ENCODE results near the gene NXT1.
A peak's percentile ranks its signal among the peaks of the same experiment; 100 is the strongest.

NXT1 gene

DNA sequence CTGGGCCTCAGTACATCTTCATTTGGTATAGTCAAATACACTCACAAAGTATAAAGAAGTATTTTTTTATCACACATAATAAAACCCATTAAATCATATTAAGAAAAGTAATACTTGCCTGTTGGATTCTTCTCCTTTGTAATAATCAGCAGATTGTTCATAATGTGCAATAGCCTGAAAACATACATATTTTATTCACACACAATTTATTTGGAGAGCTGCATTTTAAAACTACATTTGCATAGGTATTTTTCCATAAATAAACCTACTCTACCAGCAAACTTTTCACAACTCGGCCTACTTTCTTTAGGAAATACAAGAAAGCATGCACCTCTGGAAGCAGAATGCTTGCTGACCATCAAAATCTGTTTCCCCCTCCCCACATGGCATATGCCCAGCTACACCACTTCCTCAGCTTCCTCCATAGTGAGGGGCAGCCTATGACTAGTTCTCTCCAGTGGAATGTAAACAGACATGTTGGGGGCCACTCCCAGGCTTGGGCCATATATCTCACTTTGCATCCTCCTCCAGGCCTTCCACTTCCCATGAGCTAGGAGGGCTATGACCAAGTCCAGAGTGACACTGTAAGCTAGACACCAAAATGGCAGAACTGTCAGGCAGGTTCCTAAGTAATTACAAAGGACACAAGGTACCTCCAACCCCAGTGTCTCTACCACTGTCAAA, 39.6 kb downstream of the NXT1 start:
- Histone ChIP-seq H3K4me1 (ENCODE audit: control insufficient read depth, insufficient read depth, low read length, poor library complexity, severe bottlenecking) (no peaks in the 10 kb centered on the region), H3K4me3 (ENCODE audit: extremely low read depth, insufficient read depth, low read length, poor library complexity, severe bottlenecking) (no peak overlapping the region), H3K36me3 (ENCODE audit: control insufficient read depth, insufficient read depth, low read length) (peaks cover 46% of the 10 kb centered on the region), H3K9me3 (ENCODE audit: control insufficient read depth, low read length) (no peaks in the 10 kb centered on the region), H3K27ac (ENCODE audit: low read depth, low read length, severe bottlenecking) (no peak overlapping the region)
- WGBS, 2 experiments (ENCODE audit: insufficient coverage in 2 of 2) = 100% methylated on average over 1 of the region's 1 CpG; no CpG with 5 or more reads in 1 of the 2 experiments

DNA sequence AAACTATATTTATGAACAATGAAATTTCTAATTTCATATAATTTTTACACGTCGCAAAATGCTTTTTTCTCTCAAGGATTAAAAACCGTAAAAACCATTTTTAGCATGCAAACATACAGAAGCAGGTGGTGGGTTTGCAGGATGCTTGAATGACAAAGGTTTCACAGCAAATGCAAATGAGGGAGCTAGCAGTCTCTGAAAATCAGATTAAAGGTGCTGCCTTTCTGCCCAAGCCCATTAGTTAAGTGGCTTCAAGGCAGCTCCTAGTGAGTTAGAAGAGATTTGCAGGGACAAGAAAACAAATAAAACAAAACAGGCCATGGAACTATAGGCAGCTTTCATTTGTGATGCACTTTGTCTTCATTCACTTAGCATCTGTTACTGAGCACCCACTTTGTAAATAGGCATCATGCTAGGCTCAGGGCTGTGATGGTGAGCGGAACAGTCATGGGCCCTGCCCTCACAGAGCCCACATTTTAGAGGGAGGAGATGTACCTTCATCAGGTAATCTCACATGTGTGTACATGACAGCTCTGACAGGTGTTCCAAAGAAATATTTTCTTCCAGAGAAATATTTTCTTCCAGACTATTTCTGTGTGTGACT, 41.2 kb downstream of the NXT1 start:
- Histone ChIP-seq H3K9me3 (ENCODE audit: control insufficient read depth, low read length) (no peaks in the 10 kb centered on the region), H3K4me1 (ENCODE audit: control insufficient read depth, insufficient read depth, low read length, poor library complexity, severe bottlenecking) (no peaks in the 10 kb centered on the region), H3K27ac (ENCODE audit: low read depth, low read length, severe bottlenecking) (no peak overlapping the region), H3K36me3 (ENCODE audit: control insufficient read depth, insufficient read depth, low read length) (peaks cover 41% of the 10 kb centered on the region), H3K4me3 (ENCODE audit: extremely low read depth, insufficient read depth, low read length, poor library complexity, severe bottlenecking) (no peak overlapping the region)
- WGBS, 2 experiments (ENCODE audit: insufficient coverage in 2 of 2) = 100% methylated on average over 2 of the region's 4 CpGs; no CpG with 5 or more reads in 1 of the 2 experiments

DNA sequence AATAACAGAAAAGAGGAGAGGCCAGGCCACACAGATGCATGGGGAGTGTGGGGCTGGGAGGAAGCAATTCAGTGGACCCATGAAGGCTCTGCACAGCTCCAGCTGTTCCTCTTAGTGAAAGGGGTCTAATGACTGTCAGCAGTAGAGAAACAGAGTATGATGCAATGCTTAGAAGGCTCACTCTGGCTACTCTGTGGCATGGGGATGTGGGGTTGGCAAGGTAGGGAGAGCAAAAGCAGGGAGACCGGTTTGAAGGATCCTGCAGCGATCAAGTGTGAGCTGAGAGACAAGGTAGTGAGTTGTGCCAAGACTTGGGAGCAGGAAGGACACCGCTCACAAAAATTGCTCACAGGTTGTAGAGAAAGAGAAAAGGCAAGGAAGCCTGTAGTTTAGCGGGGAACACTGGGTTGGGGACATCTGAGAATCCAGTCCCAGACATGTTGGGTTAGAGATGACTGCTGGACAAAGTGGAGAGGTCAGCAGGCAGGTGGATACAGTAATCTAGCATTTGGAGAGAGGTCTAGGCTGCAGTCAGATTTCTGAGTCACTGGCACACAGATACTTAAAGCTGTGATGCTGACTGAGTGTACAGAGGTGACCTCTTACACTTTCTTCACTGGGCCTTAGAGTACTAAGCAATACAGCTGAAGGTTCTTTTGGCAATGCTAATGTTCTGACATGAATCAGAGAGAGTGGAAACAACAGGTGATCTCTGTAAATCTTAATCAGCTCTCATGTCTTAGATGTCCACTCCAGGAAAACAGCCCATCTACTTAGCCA, 43.6 kb downstream of the NXT1 start:
- no peaks in the 10 kb centered on the region for H3K9me3 ChIP-seq (ENCODE audit: control insufficient read depth, low read length)
- WGBS, 2 experiments (ENCODE audit: insufficient coverage in 2 of 2) = 96 to 100% methylated on average over 3 to 4 of the region's 4 CpGs
- H3K27ac ChIP-seq (ENCODE audit: low read depth, low read length, severe bottlenecking) = no peak overlapping the region
- peaks cover 3% of the 10 kb centered on the region for H3K4me1 ChIP-seq (ENCODE audit: control insufficient read depth, insufficient read depth, low read length, poor library complexity, severe bottlenecking)
- H3K36me3 ChIP-seq (ENCODE audit: control insufficient read depth, insufficient read depth, low read length) = peaks cover 33% of the 10 kb centered on the region
- H3K4me3 ChIP-seq (ENCODE audit: extremely low read depth, insufficient read depth, low read length, poor library complexity, severe bottlenecking) = no peak overlapping the region

DNA sequence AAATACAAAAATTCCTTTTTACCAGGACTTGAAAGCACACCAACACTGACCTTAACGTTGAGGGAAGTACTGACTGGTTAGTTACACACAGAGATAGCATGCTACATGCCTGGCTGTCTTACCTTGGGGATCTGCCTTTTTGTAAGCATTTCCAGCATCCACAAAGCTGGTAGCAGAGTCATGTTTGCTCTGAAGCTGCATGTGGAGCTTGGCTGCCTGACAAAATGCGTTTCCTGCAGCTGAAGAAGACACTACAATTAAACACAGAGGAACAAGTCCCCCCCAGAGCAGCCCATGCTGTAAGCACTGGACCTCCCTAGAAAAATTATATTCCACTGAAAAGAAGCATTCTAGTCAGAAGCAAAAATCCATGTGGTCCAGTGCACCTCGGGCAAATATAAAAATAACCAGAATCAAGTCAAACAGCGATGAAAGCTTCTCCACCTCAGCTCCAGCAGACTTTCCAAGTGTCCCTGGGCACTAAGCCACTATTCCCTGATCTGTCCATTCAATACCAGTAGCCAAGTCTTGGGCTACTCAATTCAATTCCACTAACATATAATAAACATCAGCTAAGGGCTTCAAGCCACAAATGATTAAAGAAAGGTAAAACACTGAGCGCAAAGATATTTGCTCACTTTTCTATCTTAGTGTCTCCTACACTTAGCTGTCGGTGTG, 46.5 kb downstream of the NXT1 start:
- Histone ChIP-seq H3K9me3 (ENCODE audit: control insufficient read depth, low read length) (no peaks in the 10 kb centered on the region), H3K4me3 (ENCODE audit: extremely low read depth, insufficient read depth, low read length, poor library complexity, severe bottlenecking) (no peak overlapping the region), H3K4me1 (ENCODE audit: control insufficient read depth, insufficient read depth, low read length, poor library complexity, severe bottlenecking) (peaks cover 3% of the 10 kb centered on the region), H3K27ac (ENCODE audit: low read depth, low read length, severe bottlenecking) (no peak overlapping the region), H3K36me3 (ENCODE audit: control insufficient read depth, insufficient read depth, low read length) (peaks cover 36% of the 10 kb centered on the region)
- WGBS, 2 experiments (ENCODE audit: insufficient coverage in 2 of 2) = 96 to 98% methylated on average over 4 of the region's 6 CpGs

DNA sequence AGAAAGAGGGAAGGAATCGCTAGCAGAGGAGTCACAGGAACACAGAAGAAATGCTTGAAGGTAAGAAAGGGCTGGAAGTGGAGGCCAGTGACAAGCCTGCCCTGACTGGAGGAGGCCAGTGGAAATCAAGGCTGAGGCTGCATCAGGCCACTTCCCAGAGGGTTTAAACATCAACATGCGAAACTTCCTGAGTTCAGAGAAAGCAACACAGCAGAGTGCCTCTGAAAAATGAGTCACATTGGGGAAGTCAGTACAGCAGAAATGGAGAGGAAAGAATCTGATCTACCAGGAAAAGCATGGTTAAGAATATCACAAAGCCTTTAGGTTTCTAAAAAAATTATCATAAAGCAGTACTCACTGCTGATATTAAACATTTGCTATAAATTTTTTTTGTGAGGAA, 47.4 kb downstream of the NXT1 start:
- Histone ChIP-seq H3K27ac (ENCODE audit: low read depth, low read length, severe bottlenecking) (peak overlapping the region; percentile 17), H3K36me3 (ENCODE audit: control insufficient read depth, insufficient read depth, low read length) (peaks cover 37% of the 10 kb centered on the region), H3K9me3 (ENCODE audit: control insufficient read depth, low read length) (no peaks in the 10 kb centered on the region), H3K4me1 (ENCODE audit: control insufficient read depth, insufficient read depth, low read length, poor library complexity, severe bottlenecking) (peaks cover 3% of the 10 kb centered on the region), H3K4me3 (ENCODE audit: extremely low read depth, insufficient read depth, low read length, poor library complexity, severe bottlenecking) (no peak overlapping the region)
- 88 to 95% methylated on average over 2 of the region's 2 CpGs for WGBS, 2 experiments (ENCODE audit: insufficient coverage in 2 of 2)

DNA sequence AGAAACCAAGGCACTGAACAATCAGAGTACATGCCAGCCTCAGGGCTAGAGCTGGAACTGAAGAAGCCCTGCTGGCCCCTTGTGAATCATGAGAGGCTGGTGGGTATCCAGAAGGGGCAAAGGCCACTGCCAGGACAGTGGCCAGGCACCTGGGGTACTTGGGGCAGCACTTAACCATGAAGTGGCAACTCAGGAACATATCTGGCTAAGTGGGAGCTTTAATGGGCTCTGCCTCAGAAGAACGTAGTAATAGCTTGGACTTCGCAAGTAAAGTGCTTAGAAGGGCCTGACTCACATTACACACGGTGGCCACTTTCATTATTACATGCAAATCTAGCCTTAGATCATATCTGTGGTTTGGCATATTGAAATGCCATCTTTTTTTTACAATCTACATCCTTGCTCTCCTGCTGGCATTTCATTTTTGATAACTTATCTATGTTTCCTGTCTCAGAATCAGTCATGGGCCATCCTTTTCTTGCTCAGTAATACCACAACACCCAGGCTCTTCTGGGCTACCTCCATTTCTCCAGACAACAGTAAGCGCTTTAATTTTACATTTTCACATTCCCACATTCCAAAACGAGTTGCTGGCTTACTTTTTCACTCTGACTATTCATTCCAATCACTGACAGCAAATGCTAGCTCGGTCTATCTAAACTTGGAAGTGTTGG, 49.1 kb downstream of the NXT1 start:
- H3K36me3 ChIP-seq (ENCODE audit: control insufficient read depth, insufficient read depth, low read length) = peaks cover 22% of the 10 kb centered on the region
- H3K27ac ChIP-seq (ENCODE audit: low read depth, low read length, severe bottlenecking) = no peak overlapping the region

DNA sequence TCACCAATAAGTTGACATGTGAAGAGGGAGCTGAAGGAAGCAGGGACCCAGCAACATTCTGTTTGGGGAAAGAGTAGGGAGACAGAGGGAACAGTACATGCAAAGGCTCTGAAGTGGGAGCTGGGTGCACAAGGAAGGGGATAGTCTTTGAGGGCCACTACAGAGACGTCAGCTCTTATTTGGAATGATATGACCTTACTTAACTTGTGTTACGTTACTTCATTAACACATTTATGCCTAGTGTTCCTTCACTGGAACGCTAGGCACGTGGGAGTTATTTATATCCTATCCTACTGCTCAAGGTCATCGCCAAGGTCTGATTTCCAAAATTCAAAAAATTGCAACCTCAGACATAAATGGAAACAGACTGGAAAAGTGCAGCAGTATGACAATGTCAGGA, 50.5 kb downstream of the NXT1 start:
- H3K4me3 ChIP-seq (ENCODE audit: extremely low read depth, insufficient read depth, low read length, poor library complexity, severe bottlenecking) = no peak overlapping the region
- H3K4me1 ChIP-seq (ENCODE audit: control insufficient read depth, insufficient read depth, low read length, poor library complexity, severe bottlenecking) = peaks cover 3% of the 10 kb centered on the region
- H3K27ac ChIP-seq (ENCODE audit: low read depth, low read length, severe bottlenecking) = no peak overlapping the region
- peaks cover 17% of the 10 kb centered on the region for H3K36me3 ChIP-seq (ENCODE audit: control insufficient read depth, insufficient read depth, low read length)
- WGBS, 2 experiments (ENCODE audit: insufficient coverage in 2 of 2) = 96 to 100% methylated on average over 2 to 5 of the region's 5 CpGs
- H3K9me3 ChIP-seq (ENCODE audit: control insufficient read depth, low read length) = no peaks in the 10 kb centered on the region

More for the DNA sequence above, 49.1 kb downstream of the NXT1 start:
- 91 to 92% methylated on average over 5 to 6 of the region's 6 CpGs for WGBS, 2 experiments (ENCODE audit: insufficient coverage in 2 of 2)
- no peaks in the 10 kb centered on the region for H3K9me3 ChIP-seq (ENCODE audit: control insufficient read depth, low read length)
- H3K4me1 ChIP-seq (ENCODE audit: control insufficient read depth, insufficient read depth, low read length, poor library complexity, severe bottlenecking) = peaks cover 3% of the 10 kb centered on the region
- H3K4me3 ChIP-seq (ENCODE audit: extremely low read depth, insufficient read depth, low read length, poor library complexity, severe bottlenecking) = no peak overlapping the region

DNA sequence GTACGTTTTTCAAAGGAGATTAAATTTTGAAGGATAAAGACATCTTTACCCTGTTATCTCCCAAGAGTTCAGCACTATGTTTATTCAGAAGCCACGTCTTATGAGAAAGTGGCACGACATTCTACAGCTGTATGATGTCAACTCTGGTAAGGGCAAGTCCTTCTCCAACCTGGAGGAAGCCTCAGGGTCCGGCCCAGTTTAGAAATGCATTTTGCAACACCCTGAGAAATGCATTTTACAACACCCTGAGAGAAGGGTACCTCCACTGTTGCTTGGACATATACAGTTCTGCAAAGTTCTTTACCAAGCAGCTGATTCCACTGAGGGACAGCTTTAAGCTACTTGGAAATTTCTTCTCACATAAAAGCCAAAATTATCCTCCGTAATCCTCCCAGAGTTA, 53.2 kb downstream of the NXT1 start:
- Histone ChIP-seq H3K4me1 (ENCODE audit: control insufficient read depth, insufficient read depth, low read length, poor library complexity, severe bottlenecking) (no peaks in the 10 kb centered on the region), H3K9me3 (ENCODE audit: control insufficient read depth, low read length) (no peaks in the 10 kb centered on the region), H3K36me3 (ENCODE audit: control insufficient read depth, insufficient read depth, low read length) (peaks cover 17% of the 10 kb centered on the region), H3K4me3 (ENCODE audit: extremely low read depth, insufficient read depth, low read length, poor library complexity, severe bottlenecking) (no peak overlapping the region), H3K27ac (ENCODE audit: low read depth, low read length, severe bottlenecking) (no peak overlapping the region)
- 86 to 97% methylated on average over 3 of the region's 5 CpGs for WGBS, 2 experiments (ENCODE audit: insufficient coverage in 2 of 2)

DNA sequence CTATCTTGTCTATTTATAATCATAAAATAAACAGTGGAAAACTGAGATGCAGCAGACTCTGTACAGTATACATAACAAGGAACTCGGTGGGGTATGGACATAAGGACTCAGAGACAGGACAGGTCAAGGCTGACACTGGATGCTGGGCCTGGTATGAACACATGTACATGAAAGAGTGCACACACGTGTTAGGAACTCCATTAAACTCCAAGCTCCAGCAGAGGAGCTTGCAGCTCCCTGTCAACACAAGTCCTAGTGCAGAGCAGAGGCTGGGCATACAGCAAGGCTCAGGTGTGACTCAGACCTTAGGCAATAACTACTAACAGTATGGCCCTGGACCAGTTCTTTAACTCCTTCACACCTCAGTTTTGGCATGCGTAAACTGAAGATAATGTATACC, 53.6 kb downstream of the NXT1 start:
- Histone ChIP-seq H3K9me3 (ENCODE audit: control insufficient read depth, low read length) (no peaks in the 10 kb centered on the region), H3K27ac (ENCODE audit: low read depth, low read length, severe bottlenecking) (no peak overlapping the region), H3K4me1 (ENCODE audit: control insufficient read depth, insufficient read depth, low read length, poor library complexity, severe bottlenecking) (no peaks in the 10 kb centered on the region), H3K4me3 (ENCODE audit: extremely low read depth, insufficient read depth, low read length, poor library complexity, severe bottlenecking) (no peak overlapping the region), H3K36me3 (ENCODE audit: control insufficient read depth, insufficient read depth, low read length) (peaks cover 17% of the 10 kb centered on the region)
- 90 to 94% methylated on average over 2 of the region's 3 CpGs for WGBS, 2 experiments (ENCODE audit: insufficient coverage in 2 of 2)
